GM10248 (cell line): ENCODE results near the gene SGCD.

ENCODE experiments used
- CTCF ChIA-PET: fragments of 300-600 bp; sonication (Branson Sonifier 250); formaldehyde crosslinking; extraction: SDS; loops from one replicate; lab custom pipeline; 2021; ENCODE audit warnings: antibody characterized with exemption; lab: Yijun Ruan, JAX
- POLR2A ChIA-PET: fragments of 350-650 bp; sonication (Branson Sonifier 250); formaldehyde crosslinking; extraction: SDS; loops from one replicate; lab custom pipeline; 2020; ENCODE audit warnings: antibody characterized with exemption; lab: Yijun Ruan, JAX
- DNase-seq: peaks from one replicate; pipeline ENCODE4 v3.0.0; 2012; ENCODE audit errors: extremely low spot score
- TF ChIP-seq, protein P1 (sequence below): IDR thresholded peaks from 2 replicates; pipeline ENCODE4 v1.5.1; 2012; ENCODE audit warnings: mild to moderate bottlenecking, low read depth; ENCODE audit errors: extremely low read depth, missing control alignments, control extremely low read depth

The SGCD gene

DNA sequence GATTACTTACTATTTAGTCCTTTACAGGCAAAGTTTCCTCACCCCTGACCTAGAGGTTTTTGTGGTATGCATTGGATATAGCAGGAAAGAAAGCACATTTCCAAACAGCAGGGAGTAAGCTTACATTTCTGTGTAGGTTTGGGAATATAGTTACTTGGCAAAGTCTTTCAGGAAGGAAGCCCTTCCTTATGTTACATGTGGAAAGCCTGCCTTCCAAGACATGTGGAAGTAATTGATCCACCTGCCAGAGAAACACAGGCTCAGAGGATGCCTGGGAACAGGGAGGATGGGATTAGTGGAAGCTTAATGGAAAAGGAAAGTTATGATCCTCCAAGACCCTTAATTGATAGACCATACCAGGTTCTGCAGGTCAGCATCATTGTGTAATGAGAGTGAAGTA lies 435.8 kb downstream of the SGCD start:
- TF ChIP-seq, protein P1, sequence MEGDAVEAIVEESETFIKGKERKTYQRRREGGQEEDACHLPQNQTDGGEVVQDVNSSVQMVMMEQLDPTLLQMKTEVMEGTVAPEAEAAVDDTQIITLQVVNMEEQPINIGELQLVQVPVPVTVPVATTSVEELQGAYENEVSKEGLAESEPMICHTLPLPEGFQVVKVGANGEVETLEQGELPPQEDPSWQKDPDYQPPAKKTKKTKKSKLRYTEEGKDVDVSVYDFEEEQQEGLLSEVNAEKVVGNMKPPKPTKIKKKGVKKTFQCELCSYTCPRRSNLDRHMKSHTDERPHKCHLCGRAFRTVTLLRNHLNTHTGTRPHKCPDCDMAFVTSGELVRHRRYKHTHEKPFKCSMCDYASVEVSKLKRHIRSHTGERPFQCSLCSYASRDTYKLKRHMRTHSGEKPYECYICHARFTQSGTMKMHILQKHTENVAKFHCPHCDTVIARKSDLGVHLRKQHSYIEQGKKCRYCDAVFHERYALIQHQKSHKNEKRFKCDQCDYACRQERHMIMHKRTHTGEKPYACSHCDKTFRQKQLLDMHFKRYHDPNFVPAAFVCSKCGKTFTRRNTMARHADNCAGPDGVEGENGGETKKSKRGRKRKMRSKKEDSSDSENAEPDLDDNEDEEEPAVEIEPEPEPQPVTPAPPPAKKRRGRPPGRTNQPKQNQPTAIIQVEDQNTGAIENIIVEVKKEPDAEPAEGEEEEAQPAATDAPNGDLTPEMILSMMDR = no peak
- no peak for DNase-seq
- POLR2A ChIA-PET = no interaction called here
- CTCF ChIA-PET = no interaction called here

DNA sequence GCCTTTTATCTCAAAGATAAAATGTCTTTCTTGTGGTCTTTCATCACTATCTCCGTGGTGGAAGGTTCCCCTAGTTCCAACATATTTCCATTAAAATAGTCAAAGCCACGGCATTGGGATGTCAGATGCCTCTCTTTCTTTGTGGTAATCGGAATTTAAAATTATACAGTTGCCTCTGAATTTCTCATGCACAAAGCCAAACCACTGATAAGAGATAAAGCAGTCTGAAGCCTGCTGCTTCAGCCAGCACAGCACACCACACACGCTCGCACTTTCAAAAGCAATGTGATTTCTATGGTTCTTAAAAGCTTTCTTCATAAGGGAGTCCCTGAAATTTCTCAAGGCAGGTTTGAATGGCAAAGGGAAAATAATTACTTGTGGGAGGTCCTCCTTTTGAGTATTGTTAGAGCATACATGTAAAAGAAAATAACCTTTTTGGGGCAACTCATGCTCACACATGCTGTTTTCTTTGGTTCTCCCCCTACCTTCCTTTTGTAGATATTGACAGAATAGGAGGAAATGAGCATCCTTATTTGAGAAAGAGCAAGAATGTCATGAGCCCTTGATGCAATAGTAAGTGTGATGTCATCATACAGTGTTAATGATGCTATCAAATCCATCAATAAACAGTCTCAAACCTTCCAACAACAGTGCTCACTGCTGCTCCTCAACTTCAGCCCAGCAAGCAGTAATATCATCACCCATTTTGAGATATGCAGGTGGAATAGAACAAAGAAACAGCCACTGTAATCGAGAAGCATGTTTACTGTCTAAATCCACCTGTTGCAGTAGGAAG lies 437.4 kb downstream of the SGCD start:
- DNase-seq = no peak
- POLR2A ChIA-PET = no interaction called here
- CTCF ChIA-PET = no interaction called here
- TF ChIP-seq, protein P1 = no peak

DNA sequence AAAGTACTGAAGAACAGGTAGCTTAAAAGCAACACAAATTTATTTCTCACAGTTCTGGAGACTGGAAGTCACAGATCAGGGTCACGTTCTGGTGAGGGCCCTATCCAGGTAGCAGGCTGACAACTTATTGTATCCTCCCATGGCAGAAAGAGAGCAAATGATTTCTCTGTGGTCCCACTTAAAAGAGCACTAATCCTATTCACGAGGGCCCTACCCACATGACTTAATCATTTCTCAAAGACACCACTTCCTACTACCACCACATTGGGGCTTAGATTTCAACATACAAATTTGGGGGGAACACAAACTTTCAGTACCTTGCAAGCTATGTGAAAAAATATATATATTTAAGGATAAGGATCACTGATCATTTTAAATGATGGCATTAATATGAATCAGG lies 447.3 kb downstream of the SGCD start:
- DNase-seq = no peak
- TF ChIP-seq, protein P1 = no peak
- ChIA-PET POLR2A (no interaction called here), CTCF (interaction anchor here (0.9 kb wide), 1 partner anchor 8 kb away, joined by 3 read pairs; no protein-coding TSS in a partner anchor)

DNA sequence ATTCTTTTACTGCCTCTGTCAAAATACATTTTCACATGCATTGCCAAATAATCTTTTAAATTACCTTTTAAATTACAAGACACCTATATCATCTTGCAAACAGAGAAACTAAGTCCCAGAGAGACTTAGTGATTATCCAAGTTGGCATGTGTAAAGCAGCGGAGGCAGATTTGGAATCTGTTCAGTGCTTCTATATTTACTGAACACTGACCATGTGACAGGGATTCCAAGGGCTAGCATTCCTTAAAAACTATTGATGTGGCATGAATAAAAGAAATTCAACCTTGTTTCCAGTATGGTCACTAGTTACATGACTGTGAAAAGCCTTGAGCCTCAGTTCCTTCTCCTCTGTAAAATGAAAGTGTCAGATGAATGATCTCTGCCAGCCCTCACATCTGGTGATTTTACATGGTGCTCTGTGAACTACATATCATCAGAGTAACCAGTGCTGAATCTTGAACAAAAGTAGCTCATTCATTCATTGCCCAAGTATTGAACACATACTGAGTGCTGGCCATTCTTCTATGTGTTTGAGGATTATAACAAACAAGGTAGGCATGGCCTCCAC lies 451.3 kb downstream of the SGCD start:
- TF ChIP-seq, protein P1 = no peak
- ChIA-PET POLR2A (no interaction called here), CTCF (no interaction called here)
- DNase-seq = no peak

DNA sequence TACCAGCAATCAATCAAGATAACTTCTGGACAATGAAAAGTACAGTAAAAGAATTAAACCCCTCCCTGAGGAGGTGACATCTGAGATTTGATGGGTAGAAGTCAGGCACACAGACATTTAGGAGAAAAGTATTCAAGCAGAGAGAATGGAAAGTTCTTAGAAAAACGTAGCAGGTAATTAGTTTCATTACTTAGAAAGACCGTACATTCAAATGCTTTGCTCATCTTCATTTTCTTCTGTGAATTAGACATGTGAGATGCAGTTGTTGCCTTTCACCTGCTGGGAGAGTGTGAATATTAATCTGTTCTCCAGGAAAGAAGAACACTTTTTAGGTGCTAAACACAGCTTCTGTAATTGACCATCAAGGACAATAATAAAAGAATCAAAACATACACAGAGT lies 451.8 kb downstream of the SGCD start:
- TF ChIP-seq, protein P1 = no peak
- ChIA-PET CTCF (no interaction called here), POLR2A (no interaction called here)
- no peak for DNase-seq

DNA sequence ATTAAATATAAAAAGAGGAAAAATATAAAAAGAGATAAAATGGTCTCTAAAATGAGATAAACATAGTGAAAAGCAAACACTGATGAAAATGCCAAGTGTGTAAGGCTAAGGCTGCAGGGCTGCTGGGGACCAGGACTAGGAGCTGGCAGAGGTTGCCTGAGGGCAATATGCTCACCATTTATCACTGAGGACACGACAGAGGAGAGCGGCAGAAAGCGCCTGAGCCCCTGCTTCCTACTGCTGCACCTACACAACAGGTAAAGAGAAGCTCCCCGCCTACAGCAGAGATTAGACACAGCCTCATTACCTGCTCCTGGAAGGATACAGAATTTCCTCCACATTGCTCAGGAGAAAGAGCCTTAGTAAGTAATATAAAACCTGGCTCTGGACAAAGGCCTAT lies 452.5 kb downstream of the SGCD start:
- no peak for DNase-seq
- POLR2A ChIA-PET = no interaction called here
- CTCF ChIA-PET = no interaction called here
- TF ChIP-seq, protein P1 = no peak
